Astrocyte (in vitro differentiated cells and primary cell): ENCODE measurements around the gene MTMR1. TPM values are rescaled to one million over a fixed set of nuclear protein-coding genes. Genes with fewer than 3 reads are reported as not detected.

Experiments
- DNase-seq: peaks from one replicate; pipeline ENCODE4 v3.0.0-alpha.2; 2010; ENCODE audit warnings: low read depth
- FAIRE-seq: peaks from 2 replicates; lab custom pipeline; 2011; peaks lifted over from hg19 to GRCh38; lab: Jason Lieb, UNC
- H2AFZ ChIP-seq: 2 replicates; pipeline ENCODE4 v1.6.0; 2012; ENCODE audit warnings: low read depth, low read length, inconsistent platforms
- H3K27ac ChIP-seq: 2 replicates; pipeline ENCODE4 v1.5.1; 2011; ENCODE audit warnings: low read depth, low read length, inconsistent platforms
- H3K27me3 ChIP-seq: 2 replicates; pipeline ENCODE4 v1.6.0; 2011; ENCODE audit warnings: low read length, inconsistent platforms; ENCODE audit not compliant: insufficient read depth
- H3K36me3 ChIP-seq: 2 replicates; pipeline ENCODE4 v1.5.1; 2011; ENCODE audit warnings: low read length, inconsistent platforms; ENCODE audit not compliant: insufficient read depth
- H3K4me1 ChIP-seq: 2 replicates; pipeline ENCODE4 v1.5.1; 2011; ENCODE audit warnings: low read length, inconsistent platforms; ENCODE audit not compliant: insufficient read depth
- H3K4me2 ChIP-seq: 2 replicates; pipeline ENCODE4 v1.6.0; 2012; ENCODE audit warnings: low read length, inconsistent platforms
- H3K4me3 ChIP-seq: 2 replicates; pipeline ENCODE4 v1.5.1; 2011; ENCODE audit warnings: low read depth, mild to moderate bottlenecking, low read length, inconsistent platforms; ENCODE audit not compliant: insufficient read depth
- H3K79me2 ChIP-seq: 2 replicates; pipeline ENCODE4 v1.6.0; 2012; ENCODE audit warnings: mild to moderate bottlenecking, low read length, inconsistent platforms; ENCODE audit not compliant: insufficient read depth
- H3K9ac ChIP-seq: 2 replicates; pipeline ENCODE4 v1.6.0; 2012; ENCODE audit warnings: mild to moderate bottlenecking, low read length, inconsistent platforms
- H3K9me3 ChIP-seq: 2 replicates; pipeline ENCODE4 v1.5.1; 2012; ENCODE audit warnings: low read depth, mild to moderate bottlenecking, low read length, inconsistent platforms; ENCODE audit not compliant: insufficient read depth
- H4K20me1 ChIP-seq: 2 replicates; pipeline ENCODE4 v1.6.0; 2012; ENCODE audit warnings: low read length, inconsistent platforms; ENCODE audit not compliant: insufficient read depth
- H3K27ac Mint-ChIP-seq: one replicate; pipeline ENCODE4 v1.8.0; 2021; ENCODE audit warnings: mild to moderate bottlenecking, mixed read lengths; ENCODE audit not compliant: unreplicated experiment
- H3K27me3 Mint-ChIP-seq: one replicate; pipeline ENCODE4 v1.8.0; 2021; ENCODE audit warnings: low read depth, mixed read lengths; ENCODE audit not compliant: unreplicated experiment
- H3K36me3 Mint-ChIP-seq: one replicate; pipeline ENCODE4 v1.8.0; 2021; ENCODE audit warnings: low read depth, mixed read lengths; ENCODE audit not compliant: unreplicated experiment
- H3K4me1 Mint-ChIP-seq: one replicate; pipeline ENCODE4 v1.8.0; 2021; ENCODE audit warnings: low read depth, mixed read lengths; ENCODE audit not compliant: unreplicated experiment
- H3K4me3 Mint-ChIP-seq: one replicate; pipeline ENCODE4 v1.8.0; 2021; ENCODE audit warnings: mild to moderate bottlenecking, moderate library complexity, mixed read lengths; ENCODE audit not compliant: unreplicated experiment
- H3K9me3 Mint-ChIP-seq: one replicate; pipeline ENCODE4 v1.8.0; 2021; ENCODE audit warnings: mild to moderate bottlenecking, mixed read lengths; ENCODE audit not compliant: unreplicated experiment
- EZH2 ChIP-seq: IDR thresholded peaks from 2 replicates; pipeline ENCODE4 v1.6.1; 2012; ENCODE audit warnings: mild to moderate bottlenecking, low read length, inconsistent platforms; ENCODE audit not compliant: insufficient read depth
- total RNA-seq: library from RNA; stranded (reverse); gene quantifications from 2 replicates; pipeline ENCODE4 v1.2.1, GENCODE V29; 2021
- TF ChIP-seq, protein P1 (sequence below): IDR thresholded peaks from 2 replicates; pipeline ENCODE4 v1.5.1; 2011; ENCODE audit warnings: low read depth, mild to moderate bottlenecking, inconsistent platforms, low read length, moderate library complexity; ENCODE audit not compliant: insufficient read depth

The MTMR1 gene
- total RNA-seq, 1 donor from 2014 or later: 18.6 TPM

GRCh38 chrX:150664290-150664689, 28.9 kb upstream of the MTMR1 start:
- Histone ChIP-seq H2AFZ (no peak overlapping the region), H3K27ac (no peak overlapping the region), H3K79me2 (no peaks in the 10 kb centered on the region), H3K27me3 (no peaks in the 10 kb centered on the region), H3K36me3 (no peaks in the 10 kb centered on the region), H3K4me3 (no peak overlapping the region), H3K9me3 (no peaks in the 10 kb centered on the region), H3K4me2 (no peak overlapping the region), H3K9ac (no peak overlapping the region), H4K20me1 (no peaks in the 10 kb centered on the region), H3K4me1 (no peaks in the 10 kb centered on the region)
- H3K4me1 Mint-ChIP-seq: no peaks in the 10 kb centered on the region
- H3K9me3 Mint-ChIP-seq: no peaks in the 10 kb centered on the region
- peaks cover 13% of the 10 kb centered on the region for H3K36me3 Mint-ChIP-seq
- no peaks in the 10 kb centered on the region for H3K27me3 Mint-ChIP-seq
- H3K27ac Mint-ChIP-seq: no peak overlapping the region
- no peak overlapping the region for H3K4me3 Mint-ChIP-seq
- TF ChIP-seq, protein P1, sequence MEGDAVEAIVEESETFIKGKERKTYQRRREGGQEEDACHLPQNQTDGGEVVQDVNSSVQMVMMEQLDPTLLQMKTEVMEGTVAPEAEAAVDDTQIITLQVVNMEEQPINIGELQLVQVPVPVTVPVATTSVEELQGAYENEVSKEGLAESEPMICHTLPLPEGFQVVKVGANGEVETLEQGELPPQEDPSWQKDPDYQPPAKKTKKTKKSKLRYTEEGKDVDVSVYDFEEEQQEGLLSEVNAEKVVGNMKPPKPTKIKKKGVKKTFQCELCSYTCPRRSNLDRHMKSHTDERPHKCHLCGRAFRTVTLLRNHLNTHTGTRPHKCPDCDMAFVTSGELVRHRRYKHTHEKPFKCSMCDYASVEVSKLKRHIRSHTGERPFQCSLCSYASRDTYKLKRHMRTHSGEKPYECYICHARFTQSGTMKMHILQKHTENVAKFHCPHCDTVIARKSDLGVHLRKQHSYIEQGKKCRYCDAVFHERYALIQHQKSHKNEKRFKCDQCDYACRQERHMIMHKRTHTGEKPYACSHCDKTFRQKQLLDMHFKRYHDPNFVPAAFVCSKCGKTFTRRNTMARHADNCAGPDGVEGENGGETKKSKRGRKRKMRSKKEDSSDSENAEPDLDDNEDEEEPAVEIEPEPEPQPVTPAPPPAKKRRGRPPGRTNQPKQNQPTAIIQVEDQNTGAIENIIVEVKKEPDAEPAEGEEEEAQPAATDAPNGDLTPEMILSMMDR: no peak
- TF ChIP-seq EZH2: no peak
- DNase-seq (no peak), FAIRE-seq (no peak)

GRCh38 chrX:150676221-150676620, 17.0 kb upstream of the MTMR1 start:
- no peaks in the 10 kb centered on the region for H3K27me3 ChIP-seq
- no peaks in the 10 kb centered on the region for H4K20me1 ChIP-seq
- no peaks in the 10 kb centered on the region for H3K79me2 ChIP-seq
- no peaks in the 10 kb centered on the region for H3K36me3 ChIP-seq
- no peak for TF ChIP-seq EZH2
- TF ChIP-seq, protein P1: no peak
- no peak overlapping the region for H3K27ac ChIP-seq
- no peak overlapping the region for H3K4me2 ChIP-seq
- H3K27me3 Mint-ChIP-seq: no peaks in the 10 kb centered on the region
- H3K4me3 ChIP-seq: no peak overlapping the region
- no peaks in the 10 kb centered on the region for H3K4me1 ChIP-seq
- H3K4me1 Mint-ChIP-seq: no peaks in the 10 kb centered on the region
- H3K9ac ChIP-seq: no peak overlapping the region
- no peaks in the 10 kb centered on the region for H3K9me3 ChIP-seq
- H3K9me3 Mint-ChIP-seq: no peaks in the 10 kb centered on the region
- no peak for FAIRE-seq
- H3K36me3 Mint-ChIP-seq: peaks cover 1% of the 10 kb centered on the region
- H3K27ac Mint-ChIP-seq: no peak overlapping the region
- no peak for DNase-seq
- no peak overlapping the region for H3K4me3 Mint-ChIP-seq
- no peak overlapping the region for H2AFZ ChIP-seq

GRCh38 chrX:150680974-150681373, 12.2 kb upstream of the MTMR1 start:
- Mint-ChIP-seq H3K27me3 (no peaks in the 10 kb centered on the region), H3K36me3 (no peaks in the 10 kb centered on the region), H3K4me3 (no peak overlapping the region), H3K4me1 (no peaks in the 10 kb centered on the region), H3K27ac (no peak overlapping the region), H3K9me3 (no peaks in the 10 kb centered on the region)
- H3K27ac ChIP-seq: no peak overlapping the region
- no peak overlapping the region for H2AFZ ChIP-seq
- H3K4me3 ChIP-seq: no peak overlapping the region
- H3K9me3 ChIP-seq: no peaks in the 10 kb centered on the region
- H3K79me2 ChIP-seq: no peaks in the 10 kb centered on the region
- TF ChIP-seq, protein P1: peak; percentile 22
- TF ChIP-seq EZH2: no peak
- DNase-seq: no peak
- no peaks in the 10 kb centered on the region for H3K4me1 ChIP-seq
- no peaks in the 10 kb centered on the region for H3K36me3 ChIP-seq
- H3K9ac ChIP-seq: no peak overlapping the region
- no peaks in the 10 kb centered on the region for H3K27me3 ChIP-seq
- no peaks in the 10 kb centered on the region for H4K20me1 ChIP-seq
- peak; percentile 37 for FAIRE-seq
- H3K4me2 ChIP-seq: no peak overlapping the region
